H4 (cell line): ENCODE data around the gene AFG1L. TPM values are rescaled to one million over a fixed set of nuclear protein-coding genes. Genes with fewer than 3 reads are reported as not detected.
"Not testable (repeated sequence)": the region's sequence is repeated elsewhere in the genome, so short reads cannot be mapped to it uniquely, and the experiment has no call there.

Source experiments
- DNase-seq: peaks from one replicate; pipeline ENCODE4 v3.0.0-alpha.2; 2015; ENCODE audit warnings: low spot score
- total RNA-seq: library from RNA; depleted of rRNA; stranded (reverse); fragments of >200 nt; shearing (Covaris generic); gene quantifications from 2 replicates; pipeline ENCODE4 v1.2.3, GENCODE V29; 2014; rRNA removed

The AFG1L gene
- 2.7 and 3.3 TPM in 2 replicates for total RNA-seq

DNA sequence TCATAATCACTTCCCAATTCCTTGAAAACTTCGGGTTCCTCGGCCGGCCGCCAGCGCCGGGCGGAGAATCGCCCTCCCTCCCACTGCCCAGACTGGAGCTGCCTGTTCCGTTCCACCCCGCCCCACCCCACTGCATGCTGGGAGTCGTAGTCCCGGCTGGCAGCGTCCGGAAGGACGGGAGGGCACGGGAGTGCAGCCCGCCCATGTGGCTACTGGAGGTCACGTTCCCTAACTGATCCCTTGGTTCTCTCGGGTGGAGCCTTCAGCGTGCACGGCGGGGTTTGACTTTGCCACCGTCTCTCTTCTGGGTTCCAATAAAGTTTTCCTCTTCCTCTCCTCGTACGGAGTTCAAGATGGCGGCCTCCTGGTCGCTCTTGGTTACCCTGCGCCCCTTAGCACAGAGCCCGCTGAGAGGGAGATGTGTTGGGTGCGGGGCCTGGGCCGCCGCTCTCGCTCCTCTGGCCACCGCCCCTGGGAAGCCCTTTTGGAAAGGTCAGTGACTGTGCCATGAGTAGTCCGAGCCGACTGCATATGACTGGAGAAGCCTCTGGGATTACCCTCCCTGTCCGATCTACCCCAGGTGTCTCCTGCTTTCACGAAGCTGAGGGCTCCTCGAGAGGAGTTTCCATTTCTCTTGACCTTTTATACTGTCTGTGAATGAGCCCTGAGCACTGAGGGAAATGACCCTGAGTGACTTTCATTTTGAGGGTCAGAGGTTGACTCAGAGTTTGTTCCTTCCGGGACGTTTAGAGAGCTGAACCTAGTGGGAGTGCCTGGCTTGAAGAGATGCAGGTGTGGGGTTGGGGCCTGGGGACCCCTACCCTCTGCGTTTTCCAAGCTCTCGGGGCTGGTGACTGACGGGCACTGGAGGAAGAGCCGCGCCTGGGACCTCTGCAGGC is at the start of gene AFG1L:
Gene AFG1L, plus strand, starts transcription at position 328 of the 899 bp plus-strand sequence. Its CDS starts 26 bp downstream, at position 354.
- peak; percentile 79 for DNase-seq

GRCh38 chr6:108245095-108245494 is 49.8 kb upstream of the AFG1L start:
- DNase-seq, result not testable (repeated sequence)

GRCh38 chr6:108247965-108248536 is 46.8 kb upstream of the AFG1L start:
- DNase-seq, result no peak

DNA sequence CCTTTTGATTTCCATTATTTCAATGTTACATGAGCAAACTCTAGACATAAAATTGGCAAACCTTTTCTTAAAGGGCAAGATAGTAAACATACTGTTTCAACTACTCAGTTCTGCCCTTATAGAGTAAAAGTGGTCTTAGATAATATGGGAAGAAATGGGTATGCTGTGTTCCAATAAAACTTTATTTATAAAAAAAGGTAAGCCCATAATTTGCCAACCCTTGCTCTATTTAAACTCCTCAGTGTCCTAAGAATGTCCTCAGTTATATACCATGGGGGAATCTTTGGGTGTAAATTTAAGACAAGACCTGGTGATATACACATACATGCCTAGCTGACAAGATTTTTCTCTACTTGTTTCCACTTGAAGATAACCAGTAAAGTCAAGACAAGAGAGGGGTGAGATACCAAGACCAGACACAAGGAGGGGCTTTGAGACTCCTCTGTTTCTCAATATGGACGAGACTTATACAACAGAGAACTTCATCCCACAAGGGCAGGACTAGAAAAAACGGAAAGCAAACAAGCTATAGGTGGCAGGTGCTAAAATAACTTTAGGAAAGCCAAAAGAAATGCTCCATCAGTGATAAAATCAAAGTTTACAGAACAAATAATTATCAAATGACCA is 44.5 kb upstream of the AFG1L start:
- no peak for DNase-seq

DNA sequence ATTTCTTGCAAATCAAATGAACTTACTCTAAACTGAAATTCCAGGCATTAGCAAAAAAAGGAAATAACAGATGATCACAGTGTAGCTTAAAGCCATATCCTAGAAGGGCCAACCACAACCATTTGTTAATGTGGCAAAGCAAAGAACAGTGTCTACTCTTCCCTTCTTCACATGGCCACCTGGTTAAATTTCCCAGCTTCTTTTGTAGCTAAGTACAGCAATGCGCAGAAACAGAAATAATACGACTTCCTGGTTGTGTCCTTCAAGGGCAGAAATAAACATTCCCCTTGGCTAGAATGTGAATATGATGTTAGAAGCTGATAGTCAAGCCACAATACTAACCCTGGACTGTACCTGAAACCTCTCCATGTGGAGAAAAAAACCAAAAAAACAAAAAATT is 43.6 kb upstream of the AFG1L start:
- no peak for DNase-seq

GRCh38 chr6:108252055-108252454 is 42.8 kb upstream of the AFG1L start:
- no peak for DNase-seq

- DNase-seq, result no peak
Measured at GRCh38 chr6:108253241-108253640, 41.6 kb upstream of the AFG1L start.

- no peak for DNase-seq
Measured at GRCh38 chr6:108254433-108255410, 40.1 kb upstream of the AFG1L start.

DNA sequence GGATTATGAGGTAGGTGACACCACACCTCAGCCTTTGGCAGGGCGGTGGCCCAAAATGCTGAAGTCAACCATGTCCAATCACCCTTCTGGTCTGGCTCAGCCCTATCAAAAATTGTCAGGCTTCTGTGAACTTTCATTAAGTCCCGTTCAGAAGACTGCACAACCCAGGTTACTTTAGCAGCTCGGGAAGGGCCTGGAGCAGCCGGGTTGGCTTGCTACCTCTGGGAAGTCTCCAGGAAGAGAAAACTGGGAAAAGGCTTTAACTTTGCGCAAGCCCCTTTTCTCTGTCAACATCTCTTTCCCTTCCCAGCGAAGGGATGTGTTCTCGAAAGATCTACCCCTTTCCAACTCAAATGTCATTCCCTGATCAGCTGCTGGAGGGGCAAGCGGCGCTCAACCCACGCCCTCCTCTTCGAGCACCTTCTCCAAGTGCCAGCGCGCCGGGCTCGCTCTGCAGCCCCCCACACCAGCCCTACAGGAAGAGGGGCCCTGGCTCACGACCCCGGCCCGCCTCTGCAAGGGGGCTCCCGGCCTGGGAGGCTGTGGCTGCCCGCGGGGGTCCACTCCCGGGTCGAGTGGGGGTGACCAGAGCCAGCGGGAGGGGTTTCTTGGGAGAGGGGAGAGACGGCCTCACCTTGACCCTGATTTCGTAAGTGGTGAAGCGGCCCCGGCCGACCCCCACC is 34.6 kb upstream of the AFG1L start:
- DNase-seq, result peak; percentile 10

- DNase-seq, result peak; percentile 89
Measured at GRCh38 chr6:108260809-108261569, 33.9 kb upstream of the AFG1L start, which contains the start of gene SNX3. TSS of gene SNX3 (minus strand) at chr6:108261040. CDS start at chr6:108260921, 119 bp downstream.

- no peak for DNase-seq
Measured at GRCh38 chr6:108263371-108263770, 31.5 kb upstream of the AFG1L start.

DNA sequence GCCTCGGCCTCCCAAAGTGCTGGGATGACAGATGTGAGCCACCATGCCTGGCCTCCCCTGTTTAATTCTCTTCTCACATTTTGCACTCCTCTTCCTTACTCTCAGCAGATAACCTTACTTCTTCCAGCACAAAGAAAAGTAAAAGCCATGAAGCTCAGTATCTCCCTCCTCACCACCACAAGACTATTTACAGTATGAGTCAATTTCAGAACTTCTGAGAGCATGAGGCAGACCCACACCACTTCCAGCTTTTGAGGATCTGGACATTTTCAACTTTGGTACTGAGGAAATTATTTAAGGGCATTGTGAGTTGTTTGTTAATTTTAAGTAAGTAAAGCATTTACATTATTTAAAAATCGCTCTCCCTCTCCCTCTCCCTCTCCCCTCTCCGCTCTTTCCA is 26.0 kb upstream of the AFG1L start:
- no peak for DNase-seq

DNA sequence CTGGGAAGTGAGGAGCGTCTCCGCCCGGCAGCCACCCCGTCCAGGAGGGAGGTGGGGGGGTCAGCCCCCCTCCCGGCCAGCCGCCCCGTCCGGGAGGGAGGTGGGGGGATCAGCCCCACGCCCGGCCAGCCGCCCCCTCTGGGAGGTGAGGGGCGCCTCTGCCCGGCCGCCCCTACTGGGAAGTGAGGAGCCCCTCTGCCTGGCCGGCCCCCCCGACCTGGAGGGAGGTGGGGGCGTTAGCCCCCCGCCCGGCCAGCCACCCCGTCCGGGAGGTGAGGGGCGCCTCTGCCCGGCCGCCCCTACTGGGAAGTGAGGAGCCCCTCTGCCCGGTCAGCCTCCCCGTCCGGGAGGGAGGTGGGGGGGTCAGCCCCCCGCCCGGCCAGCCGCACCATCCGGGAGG is 24.9 kb upstream of the AFG1L start:
- DNase-seq, result not testable (repeated sequence)

DNA sequence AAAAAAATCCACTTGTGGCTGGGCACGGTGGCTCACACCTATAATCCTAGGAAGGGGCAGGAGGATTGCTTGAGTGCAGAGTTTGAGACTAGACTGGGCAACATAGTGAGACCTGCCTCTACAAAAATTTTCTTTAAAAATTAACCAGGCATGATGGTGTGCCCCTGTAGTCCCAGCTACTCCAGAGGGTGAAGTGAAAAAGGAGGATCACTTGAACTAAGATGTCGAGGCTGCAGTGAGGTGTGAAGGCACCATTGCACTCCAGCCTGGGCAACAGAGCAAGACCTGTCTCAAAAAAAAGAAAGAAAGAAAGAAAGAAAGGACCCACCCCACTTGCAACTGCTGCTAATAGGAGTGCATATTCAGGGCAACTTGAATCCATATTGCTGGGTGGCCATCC is 20.3 kb upstream of the AFG1L start:
- no peak for DNase-seq

GRCh38 chr6:108275976-108276375 is 18.9 kb upstream of the AFG1L start:
- no peak for DNase-seq

DNA sequence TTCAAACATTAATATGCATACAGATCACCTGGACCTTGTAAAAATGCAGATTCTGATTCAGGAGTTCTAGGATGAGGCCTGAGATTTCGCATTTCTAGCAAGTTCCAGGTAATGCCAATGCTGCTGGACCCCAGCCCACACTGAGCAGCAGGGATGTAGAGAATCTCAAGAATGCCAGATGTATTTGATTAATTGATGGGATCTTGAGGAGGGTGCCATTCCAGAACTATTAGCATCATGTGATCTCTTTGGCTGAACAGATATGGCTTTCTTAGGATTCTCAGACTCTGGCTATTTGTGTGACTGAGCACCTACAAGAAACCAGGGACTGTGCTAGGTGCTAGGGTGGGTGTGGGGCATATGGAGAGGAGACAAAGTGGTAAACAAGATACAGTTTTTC is 17.6 kb upstream of the AFG1L start:
- DNase-seq, result no peak

- DNase-seq, result no peak
Measured at GRCh38 chr6:108277831-108278230, 17.0 kb upstream of the AFG1L start.

GRCh38 chr6:108285381-108285780 is 9.5 kb upstream of the AFG1L start:
- no peak for DNase-seq

GRCh38 chr6:108286366-108286765 is 8.5 kb upstream of the AFG1L start:
- no peak for DNase-seq

DNA sequence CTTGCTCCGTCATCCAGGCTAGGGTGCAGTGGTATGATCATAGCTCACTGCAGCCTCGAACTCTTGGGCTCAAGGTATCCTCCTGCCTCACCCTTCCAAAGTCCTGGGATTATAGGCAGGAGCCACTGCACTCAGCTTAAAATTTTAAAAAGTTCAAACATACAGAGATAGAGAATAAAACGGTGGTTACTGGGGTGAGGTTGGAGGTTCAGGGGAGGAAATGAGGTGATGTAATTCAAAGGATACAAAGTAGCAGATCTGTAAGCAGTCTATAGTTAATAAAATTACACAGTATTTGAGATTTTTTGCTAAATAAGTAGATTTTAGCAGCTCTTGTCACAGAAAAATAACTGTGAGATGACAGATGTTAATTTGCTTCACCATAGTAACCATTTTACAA is 7.5 kb upstream of the AFG1L start:
- no peak for DNase-seq
